ENCODE results near the gene ARHGEF28. TPM values are rescaled to one million over a fixed set of nuclear protein-coding genes. Genes with fewer than 3 reads are reported as not detected.

The ARHGEF28 gene
- total RNA-seq, 2 experiments from 2014 or later, result not detected

DNA sequence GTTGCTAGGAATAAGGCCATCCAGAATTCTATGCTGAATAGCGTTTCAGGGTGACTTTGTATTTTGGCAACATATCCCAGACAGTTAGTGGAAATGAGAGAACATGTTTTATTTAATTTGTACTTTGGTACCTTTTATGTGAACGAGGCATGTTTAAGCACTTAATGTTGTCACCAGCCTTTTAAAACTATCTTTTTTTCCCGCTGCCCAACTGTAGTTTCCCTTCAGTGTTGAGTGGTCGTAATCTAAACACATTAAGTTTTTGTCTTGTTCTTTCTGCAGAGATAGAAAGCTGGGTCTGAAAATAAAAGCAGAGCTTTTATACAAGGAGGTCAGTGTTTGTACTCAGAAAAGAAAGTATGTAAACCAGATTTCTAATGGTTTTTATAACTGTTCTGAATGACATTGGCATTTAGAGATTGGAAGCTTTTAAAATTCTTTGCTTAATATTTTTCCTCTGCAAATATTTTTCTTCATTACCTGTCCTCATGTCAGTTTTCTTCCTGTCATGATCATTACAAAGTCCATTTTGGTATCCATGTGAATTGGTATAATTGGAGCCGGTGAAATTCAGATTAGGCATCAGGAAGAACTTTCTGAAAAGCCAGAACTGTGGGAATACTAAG, 100.7 kb downstream of the ARHGEF28 start:
- no peaks in the 10 kb centered on the region for H3K36me3 Mint-ChIP-seq (ENCODE audit: low read depth)
- no peak overlapping the region for H3K27ac Mint-ChIP-seq
- DNase-seq, result no peak
- POLR2A ChIA-PET, result no interaction called here
- H3K27me3 Mint-ChIP-seq, result peaks cover 21% of the 10 kb centered on the region
- CTCF ChIA-PET, result no interaction called here
- no peaks in the 10 kb centered on the region for H3K4me1 Mint-ChIP-seq
- no peak overlapping the region for H3K4me3 Mint-ChIP-seq
- no peaks in the 10 kb centered on the region for H3K9me3 Mint-ChIP-seq

- H3K27me3 Mint-ChIP-seq, result peaks cover 21% of the 10 kb centered on the region
- no peaks in the 10 kb centered on the region for H3K9me3 Mint-ChIP-seq
- H3K27ac Mint-ChIP-seq, result no peak overlapping the region
- no peaks in the 10 kb centered on the region for H3K4me1 Mint-ChIP-seq
- H3K4me3 Mint-ChIP-seq, result no peak overlapping the region
- no peak for DNase-seq
- POLR2A ChIA-PET, result no interaction called here
- H3K36me3 Mint-ChIP-seq (ENCODE audit: low read depth), result no peaks in the 10 kb centered on the region
- CTCF ChIA-PET, result no interaction called here
Measured at GRCh38 chr5:73727470-73727869, 101.5 kb downstream of the ARHGEF28 start.

DNA sequence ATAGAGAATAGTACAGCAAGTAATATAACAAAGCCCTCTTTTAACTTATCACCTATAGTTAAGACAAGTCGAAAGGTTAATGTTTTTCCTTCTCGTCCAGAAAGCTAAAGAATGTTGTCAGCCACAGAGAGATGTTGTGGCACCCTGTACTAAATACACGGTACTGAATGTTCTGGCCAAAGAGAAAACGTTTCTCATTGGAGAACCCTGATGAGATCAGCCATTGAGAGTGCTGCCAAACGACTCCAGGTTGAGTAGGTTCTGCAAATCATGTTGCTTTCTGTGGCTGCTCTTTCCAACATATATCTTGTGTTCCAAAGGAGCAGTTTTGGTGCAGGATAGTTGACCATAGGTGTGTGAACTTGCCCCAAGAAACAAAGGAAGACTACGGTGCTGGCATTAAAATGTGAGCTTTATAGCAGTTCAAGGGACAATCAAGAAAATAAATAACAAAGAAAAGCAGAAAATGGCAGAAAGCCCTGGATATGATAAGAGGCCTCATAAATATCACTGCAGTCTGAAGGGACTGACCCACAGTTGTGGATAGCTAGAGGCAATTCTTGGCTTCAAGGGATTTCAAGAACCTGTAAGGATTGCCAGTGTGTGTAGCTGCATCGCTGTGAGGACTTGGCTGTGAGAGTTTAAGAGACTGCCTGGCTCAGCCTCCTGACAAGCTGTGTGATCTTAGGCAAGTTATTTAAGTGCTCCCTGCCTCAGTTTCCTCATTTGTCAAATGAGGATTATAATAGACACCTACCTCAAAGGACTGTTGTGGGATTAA, 102.7 kb downstream of the ARHGEF28 start:
- ChIA-PET CTCF (interaction anchor here (1.4 kb wide), 1 partner anchor 137 kb away, joined by 3 read pairs; no protein-coding TSS in a partner anchor), POLR2A (no interaction called here)
- peaks cover 20% of the 10 kb centered on the region for H3K27me3 Mint-ChIP-seq
- no peaks in the 10 kb centered on the region for H3K9me3 Mint-ChIP-seq
- no peaks in the 10 kb centered on the region for H3K4me1 Mint-ChIP-seq
- H3K36me3 Mint-ChIP-seq (ENCODE audit: low read depth), result no peaks in the 10 kb centered on the region
- H3K27ac Mint-ChIP-seq, result no peak overlapping the region
- no peak overlapping the region for H3K4me3 Mint-ChIP-seq
- no peak for DNase-seq

- H3K27ac Mint-ChIP-seq, result no peak overlapping the region
- DNase-seq, result no peak
- H3K4me3 Mint-ChIP-seq, result no peak overlapping the region
- ChIA-PET POLR2A (no interaction called here), CTCF (interaction anchor here (1.4 kb wide), 1 partner anchor 138 kb away, joined by 3 read pairs; no protein-coding TSS in a partner anchor)
- H3K9me3 Mint-ChIP-seq, result no peaks in the 10 kb centered on the region
- H3K4me1 Mint-ChIP-seq, result no peaks in the 10 kb centered on the region
- H3K27me3 Mint-ChIP-seq, result peaks cover 20% of the 10 kb centered on the region
- no peaks in the 10 kb centered on the region for H3K36me3 Mint-ChIP-seq (ENCODE audit: low read depth)
Measured at GRCh38 chr5:73729329-73729728, 103.3 kb downstream of the ARHGEF28 start.

DNA sequence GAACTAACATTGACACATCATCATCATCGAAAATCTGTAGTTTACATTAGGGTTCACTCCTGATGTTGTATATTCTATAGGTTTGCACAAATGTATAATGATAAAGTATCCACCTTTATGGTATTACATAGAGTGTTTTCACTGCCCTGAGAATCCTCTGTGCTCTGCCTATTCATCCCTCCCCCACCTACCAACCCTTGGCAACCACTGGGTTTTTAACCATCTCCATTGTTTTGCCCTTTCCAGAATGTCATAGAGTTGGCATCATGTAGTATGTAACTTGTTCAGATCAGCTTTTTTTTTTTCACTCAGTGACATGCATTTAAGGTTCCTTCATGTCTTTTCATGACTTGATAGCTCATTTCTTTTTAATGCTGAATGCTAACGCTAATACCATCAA, 106.0 kb downstream of the ARHGEF28 start:
- H3K4me1 Mint-ChIP-seq, result no peaks in the 10 kb centered on the region
- no peak overlapping the region for H3K4me3 Mint-ChIP-seq
- no peak for DNase-seq
- no peaks in the 10 kb centered on the region for H3K9me3 Mint-ChIP-seq
- ChIA-PET CTCF (no interaction called here), POLR2A (no interaction called here)
- no peak overlapping the region for H3K27ac Mint-ChIP-seq
- H3K27me3 Mint-ChIP-seq, result peaks cover 17% of the 10 kb centered on the region
- no peaks in the 10 kb centered on the region for H3K36me3 Mint-ChIP-seq (ENCODE audit: low read depth)

- peaks cover 12% of the 10 kb centered on the region for H3K27me3 Mint-ChIP-seq
- no peaks in the 10 kb centered on the region for H3K36me3 Mint-ChIP-seq (ENCODE audit: low read depth)
- ChIA-PET CTCF (no interaction called here), POLR2A (no interaction called here)
- no peak overlapping the region for H3K4me3 Mint-ChIP-seq
- H3K9me3 Mint-ChIP-seq, result no peaks in the 10 kb centered on the region
- H3K4me1 Mint-ChIP-seq, result no peaks in the 10 kb centered on the region
- no peak overlapping the region for H3K27ac Mint-ChIP-seq
- DNase-seq, result no peak
Measured at GRCh38 chr5:73733219-73733618, 107.2 kb downstream of the ARHGEF28 start.

- Mint-ChIP-seq H3K27ac (no peak overlapping the region), H3K36me3 (ENCODE audit: low read depth) (no peaks in the 10 kb centered on the region), H3K27me3 (peaks cover 9% of the 10 kb centered on the region), H3K9me3 (no peaks in the 10 kb centered on the region), H3K4me1 (no peaks in the 10 kb centered on the region), H3K4me3 (no peak overlapping the region)
- ChIA-PET CTCF (no interaction called here), POLR2A (no interaction called here)
- no peak for DNase-seq
Measured at GRCh38 chr5:73735032-73735734, 109.2 kb downstream of the ARHGEF28 start.

GRCh38 chr5:73739650-73740049, 113.7 kb downstream of the ARHGEF28 start:
- H3K27me3 Mint-ChIP-seq, result peaks cover 4% of the 10 kb centered on the region
- H3K27ac Mint-ChIP-seq, result no peak overlapping the region
- no peaks in the 10 kb centered on the region for H3K4me1 Mint-ChIP-seq
- H3K36me3 Mint-ChIP-seq (ENCODE audit: low read depth), result no peaks in the 10 kb centered on the region
- ChIA-PET CTCF (no interaction called here), POLR2A (no interaction called here)
- no peaks in the 10 kb centered on the region for H3K9me3 Mint-ChIP-seq
- no peak overlapping the region for H3K4me3 Mint-ChIP-seq
- DNase-seq, result no peak

DNA sequence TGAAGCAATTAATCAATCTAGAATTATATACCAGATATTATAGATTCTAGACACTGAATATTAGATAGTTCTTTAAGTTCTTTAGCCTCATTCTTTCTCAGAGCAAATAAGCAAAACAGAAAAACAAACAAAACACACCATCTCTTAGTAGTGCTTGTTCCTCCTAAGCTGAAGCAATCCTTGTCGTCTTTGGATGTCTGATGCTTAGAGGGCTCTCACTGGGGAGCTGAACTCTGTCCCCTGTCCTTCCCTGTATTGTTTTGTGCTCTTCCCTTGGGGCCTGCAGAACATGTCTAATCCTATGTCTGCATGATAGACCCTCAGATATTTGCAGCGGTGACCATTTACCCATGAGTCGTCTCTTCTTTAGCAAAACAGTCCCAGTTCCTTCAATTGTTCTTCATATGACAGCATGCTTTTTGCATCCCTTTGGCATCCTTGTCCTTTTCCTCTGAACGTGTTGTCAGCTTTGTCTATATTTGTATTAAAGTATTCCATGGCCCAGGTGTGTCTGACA, 114.3 kb downstream of the ARHGEF28 start:
- DNase-seq, result no peak
- H3K4me3 Mint-ChIP-seq, result no peak overlapping the region
- no peaks in the 10 kb centered on the region for H3K9me3 Mint-ChIP-seq
- H3K27me3 Mint-ChIP-seq, result peaks cover 10% of the 10 kb centered on the region
- no peaks in the 10 kb centered on the region for H3K36me3 Mint-ChIP-seq (ENCODE audit: low read depth)
- H3K27ac Mint-ChIP-seq, result no peak overlapping the region
- CTCF ChIA-PET, result no interaction called here
- no peaks in the 10 kb centered on the region for H3K4me1 Mint-ChIP-seq
- POLR2A ChIA-PET, result no interaction called here

- no peak overlapping the region for H3K4me3 Mint-ChIP-seq
- peaks cover 28% of the 10 kb centered on the region for H3K27me3 Mint-ChIP-seq
- ChIA-PET POLR2A (no interaction called here), CTCF (no interaction called here)
- no peak overlapping the region for H3K27ac Mint-ChIP-seq
- H3K4me1 Mint-ChIP-seq, result no peaks in the 10 kb centered on the region
- no peaks in the 10 kb centered on the region for H3K36me3 Mint-ChIP-seq (ENCODE audit: low read depth)
- H3K9me3 Mint-ChIP-seq, result no peaks in the 10 kb centered on the region
- DNase-seq, result no peak
Measured at GRCh38 chr5:73743161-73743560, 117.2 kb downstream of the ARHGEF28 start.

DNA sequence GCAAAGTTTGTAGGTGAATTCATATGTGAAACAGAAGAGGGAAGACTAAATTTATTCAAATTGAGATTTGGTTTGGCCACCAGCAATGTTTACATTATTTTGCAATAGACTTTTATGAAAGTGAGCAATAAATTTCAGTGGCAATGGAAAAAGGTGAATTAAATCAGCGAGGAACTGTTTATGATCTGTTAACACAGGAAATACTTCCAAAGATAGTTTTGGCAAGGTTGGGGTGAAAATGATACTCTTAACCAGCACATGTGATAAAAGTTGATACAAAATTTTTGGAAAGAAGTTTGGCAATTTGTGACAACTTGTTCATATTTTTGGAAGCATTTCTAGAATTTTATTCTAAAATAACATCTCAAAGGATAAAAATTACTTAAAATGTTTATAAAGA, 119.8 kb downstream of the ARHGEF28 start:
- no peak overlapping the region for H3K4me3 Mint-ChIP-seq
- DNase-seq, result no peak
- CTCF ChIA-PET, result no interaction called here
- peaks cover 45% of the 10 kb centered on the region for H3K27me3 Mint-ChIP-seq
- H3K27ac Mint-ChIP-seq, result no peak overlapping the region
- H3K4me1 Mint-ChIP-seq, result no peaks in the 10 kb centered on the region
- no peaks in the 10 kb centered on the region for H3K36me3 Mint-ChIP-seq (ENCODE audit: low read depth)
- POLR2A ChIA-PET, result no interaction called here
- no peaks in the 10 kb centered on the region for H3K9me3 Mint-ChIP-seq

DNA sequence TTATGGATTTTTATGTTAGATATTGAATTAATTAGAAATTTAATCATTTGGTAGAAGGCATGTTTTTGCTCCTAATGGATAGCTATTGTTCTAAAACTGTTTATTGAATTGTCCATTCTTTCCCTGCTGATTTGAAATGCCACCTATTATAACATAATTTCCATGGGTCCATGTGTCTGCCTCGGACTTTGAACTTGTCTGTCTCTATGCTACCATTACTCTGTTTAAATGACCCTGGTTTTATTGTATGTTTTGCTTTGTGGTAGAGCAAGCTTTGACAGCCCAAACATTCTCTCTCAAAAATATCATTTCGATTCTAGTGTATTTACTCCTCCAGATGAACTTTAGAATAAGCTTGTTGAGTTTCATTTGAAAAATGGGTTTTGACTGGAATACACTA, 120.6 kb downstream of the ARHGEF28 start:
- no peak for DNase-seq
- H3K4me3 Mint-ChIP-seq, result no peak overlapping the region
- H3K4me1 Mint-ChIP-seq, result peaks cover 3% of the 10 kb centered on the region
- H3K27ac Mint-ChIP-seq, result no peak overlapping the region
- peaks cover 53% of the 10 kb centered on the region for H3K27me3 Mint-ChIP-seq
- POLR2A ChIA-PET, result no interaction called here
- H3K9me3 Mint-ChIP-seq, result no peaks in the 10 kb centered on the region
- CTCF ChIA-PET, result no interaction called here
- H3K36me3 Mint-ChIP-seq (ENCODE audit: low read depth), result no peaks in the 10 kb centered on the region

GRCh38 chr5:73747696-73748380, 121.8 kb downstream of the ARHGEF28 start:
- DNase-seq, result no peak
- POLR2A ChIA-PET, result no interaction called here
- H3K4me1 Mint-ChIP-seq, result peaks cover 8% of the 10 kb centered on the region
- no peak overlapping the region for H3K4me3 Mint-ChIP-seq
- CTCF ChIA-PET, result no interaction called here
- no peak overlapping the region for H3K27ac Mint-ChIP-seq
- no peaks in the 10 kb centered on the region for H3K9me3 Mint-ChIP-seq
- H3K36me3 Mint-ChIP-seq (ENCODE audit: low read depth), result no peaks in the 10 kb centered on the region
- H3K27me3 Mint-ChIP-seq, result peaks cover 65% of the 10 kb centered on the region

Data from activated CD4-positive, alpha-beta memory T cell treated with anti-CD3 and anti-CD28 coated beads, Interleukin-2, amount 10 ng/mL, durations not matched to agents 7 days and 5 days (primary cell).